GM18951 (cell line): ENCODE measurements around the gene LHFPL2.

Experiments used
- POLR2A ChIP-seq: IDR thresholded peaks from 4 replicates; pipeline ENCODE4 v1.6.1; 2011; ENCODE audit warnings: mild to moderate bottlenecking; ENCODE audit not compliant: insufficient read length, insufficient read depth; ENCODE audit errors: extremely low read depth
- in situ Hi-C: fragments of 300-500 bp; cut with MboI; formaldehyde crosslinking; loops from one replicate; pipeline ENCODE4 v1.12.0; 2022; ENCODE audit warnings: low sequenced_read_pairs, mixed read lengths, inconsistent platforms; ENCODE audit not compliant: unreplicated experiment

Gene LHFPL2

GRCh38 chr5:78526049-78526525 is 122.5 kb downstream of the LHFPL2 start:
- in situ Hi-C loops = no loop called here
- no peak for TF ChIP-seq POLR2A

GRCh38 chr5:78523314-78524193 is 125.0 kb downstream of the LHFPL2 start:
- TF ChIP-seq POLR2A = no peak
- in situ Hi-C loops = no loop called here

GRCh38 chr5:78522476-78523260 is 125.9 kb downstream of the LHFPL2 start:
- in situ Hi-C loops = no loop called here
- TF ChIP-seq POLR2A = no peak

- TF ChIP-seq POLR2A = no peak
- in situ Hi-C loops = no loop called here
These were observed 127.1 kb downstream of the LHFPL2 start for GRCh38 chr5:78521455-78521854.

- in situ Hi-C loops = no loop called here
- no peak for TF ChIP-seq POLR2A
These were observed 129.2 kb downstream of the LHFPL2 start for GRCh38 chr5:78519198-78519941.

GRCh38 chr5:78518365-78519197 is 130.0 kb downstream of the LHFPL2 start:
- in situ Hi-C loops = no loop called here
- TF ChIP-seq POLR2A = no peak

GRCh38 chr5:78515670-78516069 is 132.9 kb downstream of the LHFPL2 start:
- in situ Hi-C loops = no loop called here
- TF ChIP-seq POLR2A = no peak

- in situ Hi-C loops = no loop called here
- no peak for TF ChIP-seq POLR2A
These were observed 133.9 kb downstream of the LHFPL2 start for GRCh38 chr5:78514427-78515330.

- in situ Hi-C loops = no loop called here
- no peak for TF ChIP-seq POLR2A
These were observed 135.1 kb downstream of the LHFPL2 start for GRCh38 chr5:78513441-78513840.

GRCh38 chr5:78512435-78512834 is 136.1 kb downstream of the LHFPL2 start:
- no peak for TF ChIP-seq POLR2A
- in situ Hi-C loops = no loop called here

GRCh38 chr5:78511121-78511906 is 137.3 kb downstream of the LHFPL2 start:
- in situ Hi-C loops = no loop called here
- no peak for TF ChIP-seq POLR2A
